HG03280 (cell line): ENCODE data around the gene ABR.
"Not testable (repeated sequence)": the region's sequence is repeated elsewhere in the genome, so short reads cannot be mapped to it uniquely, and the experiment has no call there.

Experiments
- ATAC-seq: cut with Tn5 transposase; IDR thresholded peaks from one replicate; pipeline ENCODE4 v1.9.1; 2021; ENCODE audit warnings: mild to moderate bottlenecking, moderate library complexity; ENCODE audit not compliant: unreplicated experiment

Gene ABR

GRCh38 chr17:1073963-1074625, 105.7 kb downstream of the ABR start:
- not testable (repeated sequence) for ATAC-seq

- no peak for ATAC-seq
Measured at GRCh38 chr17:1073241-1073962, 106.4 kb downstream of the ABR start.

GRCh38 chr17:1072551-1072961, 107.2 kb downstream of the ABR start:
- no peak for ATAC-seq

GRCh38 chr17:1071103-1071825, 108.5 kb downstream of the ABR start:
- ATAC-seq, result no peak

GRCh38 chr17:1070411-1070810, 109.4 kb downstream of the ABR start:
- no peak for ATAC-seq

- no peak for ATAC-seq
Measured at GRCh38 chr17:1069847-1070246, 109.9 kb downstream of the ABR start.

GRCh38 chr17:1068356-1068755, 111.4 kb downstream of the ABR start:
- no peak for ATAC-seq

GRCh38 chr17:1067282-1067956, 112.4 kb downstream of the ABR start:
- ATAC-seq, result no peak

GRCh38 chr17:1065416-1065815, 114.4 kb downstream of the ABR start:
- ATAC-seq, result not testable (repeated sequence)

GRCh38 chr17:1060991-1061390, 118.8 kb downstream of the ABR start:
- ATAC-seq, result no peak

GRCh38 chr17:1059131-1059795, 120.5 kb downstream of the ABR start:
- no peak for ATAC-seq

- no peak for ATAC-seq
Measured at GRCh38 chr17:1058423-1059130, 121.2 kb downstream of the ABR start.

- no peak for ATAC-seq
Measured at GRCh38 chr17:1056761-1057160, 123.0 kb downstream of the ABR start.

GRCh38 chr17:1055751-1056645, 123.8 kb downstream of the ABR start:
- no peak for ATAC-seq

GRCh38 chr17:1055231-1055630, 124.5 kb downstream of the ABR start:
- no peak for ATAC-seq

GRCh38 chr17:1054656-1055055, 125.1 kb downstream of the ABR start:
- no peak for ATAC-seq

GRCh38 chr17:1053661-1054360, 126.0 kb downstream of the ABR start:
- ATAC-seq, result no peak
